ENCODE data around the gene NEURL4.

The NEURL4 gene

GRCh38 chr17:7285679-7286078 is 43.5 kb downstream of the NEURL4 start:
- in situ Hi-C loops (cut with MboI; ENCODE audit: low pct_unique_long_range_greater_than_20kb, low sequenced_read_pairs) = no loop called here
- no peak for DNase-seq

- no peak for DNase-seq
- in situ Hi-C loops (cut with MboI; ENCODE audit: low pct_unique_long_range_greater_than_20kb, low sequenced_read_pairs) = no loop called here
These were observed 44.2 kb downstream of the NEURL4 start for GRCh38 chr17:7284911-7285310.

GRCh38 chr17:7283471-7284216 is 45.5 kb downstream of the NEURL4 start:
- in situ Hi-C loops (cut with MboI; ENCODE audit: low pct_unique_long_range_greater_than_20kb, low sequenced_read_pairs) = no loop called here
- DNase-seq = no peak

GRCh38 chr17:7282752-7283321 is 46.3 kb downstream of the NEURL4 start:
- in situ Hi-C loops (cut with MboI; ENCODE audit: low pct_unique_long_range_greater_than_20kb, low sequenced_read_pairs) = no loop called here

GRCh38 chr17:7281953-7282751 is 47.0 kb downstream of the NEURL4 start:
- in situ Hi-C loops (cut with MboI; ENCODE audit: low pct_unique_long_range_greater_than_20kb, low sequenced_read_pairs) = no loop called here
- DNase-seq = no peak

More at GRCh38 chr17:7282752-7283321, 46.3 kb downstream of the NEURL4 start:
- DNase-seq = no peak

- in situ Hi-C loops (cut with MboI; ENCODE audit: low pct_unique_long_range_greater_than_20kb, low sequenced_read_pairs) = no loop called here
- peak; percentile 100 for DNase-seq
These were observed 47.8 kb downstream of the NEURL4 start, which contains the start of gene SLC2A4 for GRCh38 chr17:7281074-7281952. SLC2A4 (plus strand) TSS chr17:7281718; CDS start chr17:7281935, 217 bp downstream.

GRCh38 chr17:7280519-7281073 is 48.5 kb downstream of the NEURL4 start:
- in situ Hi-C loops (cut with MboI; ENCODE audit: low pct_unique_long_range_greater_than_20kb, low sequenced_read_pairs) = no loop called here
- DNase-seq = peak; percentile 95

- in situ Hi-C loops (cut with MboI; ENCODE audit: low pct_unique_long_range_greater_than_20kb, low sequenced_read_pairs) = no loop called here
- DNase-seq = no peak
These were observed 49.7 kb downstream of the NEURL4 start for GRCh38 chr17:7279448-7279847.

GRCh38 chr17:7266784-7267183 is 62.4 kb downstream of the NEURL4 start:
- in situ Hi-C loops (cut with MboI; ENCODE audit: low pct_unique_long_range_greater_than_20kb, low sequenced_read_pairs) = no loop called here
- no peak for DNase-seq

Measured in KBM-7 (cell line).